B cell (primary cell): Measurements from ENCODE around the gene KRT14.

Source experiments
- EZH2 ChIP-seq: IDR thresholded peaks from 2 replicates; pipeline ENCODE4 v1.6.1; 2012; ENCODE audit warnings: borderline replicate concordance, low read depth, mild to moderate bottlenecking, moderate library complexity, low read length; ENCODE audit not compliant: insufficient read depth, poor library complexity, severe bottlenecking
- TF ChIP-seq, protein P1 (sequence below): fragments of 200-600 bp; IDR thresholded peaks from one replicate; pipeline ENCODE4 v1.8.0; 2022; ENCODE audit warnings: antibody characterized with exemption, mild to moderate bottlenecking

DNA sequence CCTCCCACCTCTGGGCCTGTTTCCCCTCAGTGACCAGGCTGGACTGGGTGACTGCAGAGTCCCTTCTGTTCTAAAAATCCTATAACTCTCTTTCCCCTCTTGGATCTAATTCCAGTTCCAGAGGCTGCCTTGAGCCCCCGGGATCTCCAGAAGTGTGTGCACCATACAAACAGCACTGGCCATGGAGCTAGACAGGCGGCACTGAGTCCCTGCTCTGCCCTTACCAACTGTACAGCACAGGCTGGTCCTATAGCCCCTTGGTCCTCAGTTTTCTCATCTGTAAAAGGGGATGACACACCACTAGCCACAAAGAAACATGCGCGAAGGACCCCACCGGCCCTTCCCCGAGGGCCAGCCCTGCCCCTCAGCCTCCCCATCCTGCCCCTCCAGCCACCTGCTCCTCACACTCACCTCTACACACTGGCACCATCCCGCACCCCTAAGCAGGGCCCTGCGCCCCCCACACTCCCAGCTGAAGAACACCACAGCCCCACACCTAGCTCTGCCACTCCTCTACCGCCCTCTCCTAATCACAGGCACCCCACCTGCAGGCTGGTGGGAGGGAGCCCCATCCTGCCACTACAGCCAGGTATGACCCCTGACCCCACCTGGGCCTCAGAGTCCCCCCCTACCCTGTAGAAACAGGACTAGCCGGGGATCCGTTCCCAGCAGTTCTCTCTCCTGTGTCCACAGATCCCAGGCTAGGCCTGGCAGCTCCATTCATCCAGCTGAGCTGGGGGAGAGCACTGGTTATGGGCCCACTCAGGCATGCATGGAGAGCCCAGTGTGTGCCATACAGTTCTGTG is 26.8 kb upstream of the KRT14 start:
- TF ChIP-seq, protein P1, sequence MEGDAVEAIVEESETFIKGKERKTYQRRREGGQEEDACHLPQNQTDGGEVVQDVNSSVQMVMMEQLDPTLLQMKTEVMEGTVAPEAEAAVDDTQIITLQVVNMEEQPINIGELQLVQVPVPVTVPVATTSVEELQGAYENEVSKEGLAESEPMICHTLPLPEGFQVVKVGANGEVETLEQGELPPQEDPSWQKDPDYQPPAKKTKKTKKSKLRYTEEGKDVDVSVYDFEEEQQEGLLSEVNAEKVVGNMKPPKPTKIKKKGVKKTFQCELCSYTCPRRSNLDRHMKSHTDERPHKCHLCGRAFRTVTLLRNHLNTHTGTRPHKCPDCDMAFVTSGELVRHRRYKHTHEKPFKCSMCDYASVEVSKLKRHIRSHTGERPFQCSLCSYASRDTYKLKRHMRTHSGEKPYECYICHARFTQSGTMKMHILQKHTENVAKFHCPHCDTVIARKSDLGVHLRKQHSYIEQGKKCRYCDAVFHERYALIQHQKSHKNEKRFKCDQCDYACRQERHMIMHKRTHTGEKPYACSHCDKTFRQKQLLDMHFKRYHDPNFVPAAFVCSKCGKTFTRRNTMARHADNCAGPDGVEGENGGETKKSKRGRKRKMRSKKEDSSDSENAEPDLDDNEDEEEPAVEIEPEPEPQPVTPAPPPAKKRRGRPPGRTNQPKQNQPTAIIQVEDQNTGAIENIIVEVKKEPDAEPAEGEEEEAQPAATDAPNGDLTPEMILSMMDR, result no peak
- no peak for TF ChIP-seq EZH2
